22Rv1 (cell line): ENCODE results near the gene KCNQ1.

Experiments
- CTCF ChIP-seq: fragments of 450-650 bp; IDR thresholded peaks from 2 replicates; pipeline ENCODE4 v1.5.1; 2017; ENCODE audit warnings: mild to moderate bottlenecking
- ZFX ChIP-seq: fragments of 450-650 bp; IDR thresholded peaks from 2 replicates; pipeline ENCODE4 v1.6.1; 2017; ENCODE audit warnings: antibody characterized with exemption, borderline replicate concordance

- TF ChIP-seq CTCF, result no peak
- TF ChIP-seq ZFX, result no peak
Observed at GRCh38 chr11:2649400-2649799, 204.6 kb downstream of the KCNQ1 start.
